ENCODE data around the gene P4HB. TPM values are rescaled to one million over a fixed set of nuclear protein-coding genes. Genes with fewer than 3 reads are reported as not detected.

P4HB gene
- polyA plus RNA-seq, 1 experiment: 122 TPM

DNA sequence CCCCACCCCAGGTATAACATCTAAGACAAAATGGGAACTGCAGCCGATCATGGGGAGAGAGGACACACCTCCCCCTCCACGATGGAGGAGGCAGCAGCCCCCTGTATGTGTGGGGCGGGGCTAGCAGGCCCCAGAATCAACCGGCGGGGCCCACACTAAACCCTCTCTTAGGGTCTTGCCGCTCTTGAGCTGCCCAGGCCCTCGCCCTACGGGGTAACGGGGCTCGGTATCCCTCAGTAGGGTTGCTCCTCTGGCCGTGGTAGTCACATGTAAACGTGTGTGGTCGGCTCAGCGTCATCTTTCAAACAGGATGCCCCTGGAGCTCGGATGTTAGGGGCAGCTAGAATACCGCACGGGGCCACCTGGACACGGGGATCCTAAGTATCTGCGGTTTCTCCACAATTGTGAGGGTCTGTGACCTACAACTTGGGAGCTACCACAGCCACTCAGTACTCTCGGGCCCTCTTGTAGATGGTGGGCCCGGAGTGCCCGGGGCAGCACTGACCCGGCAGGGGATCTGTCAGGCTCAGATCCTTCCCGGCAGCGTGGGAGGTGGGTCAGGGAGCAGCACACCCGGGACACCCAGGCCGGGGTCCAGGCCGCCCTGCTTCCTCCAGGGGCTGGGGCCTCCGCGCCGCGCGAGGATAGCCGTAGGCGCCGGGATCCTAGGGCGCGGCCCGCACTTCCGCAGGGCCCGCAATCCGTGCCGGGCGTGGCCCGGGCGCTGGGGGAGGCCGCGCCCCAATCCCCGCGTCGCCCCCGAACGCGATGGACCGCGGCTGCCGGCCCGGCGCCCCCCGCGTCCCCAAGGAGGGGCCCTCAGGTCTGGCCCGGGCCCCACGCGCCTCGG, 10.0 kb upstream of the P4HB start:
- ChIA-PET POLR2A (no interaction called here), CTCF (interaction anchor here (0.6 to 2.4 kb wide), 11 partner anchors 9 to 318 kb away, joined by 3 to 7 read pairs (median 5); partner anchors contain the start of genes FAAP100 and P4HB)
- no peaks in the 10 kb centered on the region for H3K27me3 ChIP-seq (ENCODE audit: control insufficient read depth, insufficient read depth, low read length)
- no peak for TF ChIP-seq CTCF (IDR thresholded peaks at IDR 0.05; ENCODE audit: insufficient read depth, low read depth, low read length)
- no peak for DNase-seq (ENCODE audit: low read depth)
- H3K36me3 ChIP-seq (ENCODE audit: control insufficient read depth, insufficient read depth, low read length): peaks cover 28% of the 10 kb centered on the region
- peak overlapping the region; percentile 55 for H3K4me3 ChIP-seq (ENCODE audit: low read depth, low read length)

- peaks cover 28% of the 10 kb centered on the region for H3K36me3 ChIP-seq (ENCODE audit: control insufficient read depth, insufficient read depth, low read length)
- TF ChIP-seq CTCF (IDR thresholded peaks at IDR 0.05; ENCODE audit: insufficient read depth, low read depth, low read length): peak; percentile 83
- DNase-seq (ENCODE audit: low read depth): no peak
- H3K4me3 ChIP-seq (ENCODE audit: low read depth, low read length): peak overlapping the region; percentile 55
- H3K27me3 ChIP-seq (ENCODE audit: control insufficient read depth, insufficient read depth, low read length): no peaks in the 10 kb centered on the region
- ChIA-PET CTCF (interaction anchor here (0.5 to 2.4 kb wide), 16 partner anchors 8 to 312 kb away, joined by 3 to 7 read pairs (median 4); partner anchors contain the start of gene P4HB), POLR2A (no interaction called here)
Measured at GRCh38 chr17:81869221-81870130, 9.1 kb upstream of the P4HB start.

DNA sequence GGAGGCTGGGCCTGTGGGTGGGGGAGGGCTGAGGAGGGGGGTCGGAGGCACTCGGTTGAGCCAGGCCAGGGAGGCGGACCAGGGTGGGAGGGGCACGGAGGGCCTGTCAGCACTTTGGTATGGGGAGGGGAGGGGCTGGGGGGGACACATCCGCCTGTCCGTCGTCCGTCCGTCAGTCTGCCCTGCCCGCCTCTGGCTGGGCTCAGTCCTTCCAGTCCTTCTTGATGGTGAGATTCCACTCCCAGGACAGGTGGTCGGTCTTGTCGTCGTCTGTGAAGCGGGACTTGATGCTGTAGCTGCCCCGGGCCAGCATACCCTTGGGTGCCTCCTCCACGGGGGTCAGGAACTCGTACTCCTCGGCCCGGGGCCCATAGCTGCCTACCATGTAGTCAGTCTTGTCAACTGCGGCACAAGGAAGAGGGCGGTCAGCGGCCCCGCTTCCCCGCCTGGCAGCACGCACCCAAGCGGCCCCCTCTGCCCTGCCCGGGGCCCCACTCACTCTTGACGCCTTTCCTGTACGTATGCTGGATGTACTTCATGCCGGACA, 8.4 kb upstream of the P4HB start:
- ChIA-PET CTCF (interaction anchor here (1.0 to 2.4 kb wide), 9 partner anchors 8 to 136 kb away, joined by 3 to 7 read pairs (median 5); partner anchors contain the start of gene P4HB), POLR2A (no interaction called here)
- H3K4me3 ChIP-seq (ENCODE audit: low read depth, low read length): peak overlapping the region; percentile 55
- H3K36me3 ChIP-seq (ENCODE audit: control insufficient read depth, insufficient read depth, low read length): peaks cover 27% of the 10 kb centered on the region
- no peak for DNase-seq (ENCODE audit: low read depth)
- no peaks in the 10 kb centered on the region for H3K27me3 ChIP-seq (ENCODE audit: control insufficient read depth, insufficient read depth, low read length)
- TF ChIP-seq CTCF (IDR thresholded peaks at IDR 0.05; ENCODE audit: insufficient read depth, low read depth, low read length): no peak

DNA sequence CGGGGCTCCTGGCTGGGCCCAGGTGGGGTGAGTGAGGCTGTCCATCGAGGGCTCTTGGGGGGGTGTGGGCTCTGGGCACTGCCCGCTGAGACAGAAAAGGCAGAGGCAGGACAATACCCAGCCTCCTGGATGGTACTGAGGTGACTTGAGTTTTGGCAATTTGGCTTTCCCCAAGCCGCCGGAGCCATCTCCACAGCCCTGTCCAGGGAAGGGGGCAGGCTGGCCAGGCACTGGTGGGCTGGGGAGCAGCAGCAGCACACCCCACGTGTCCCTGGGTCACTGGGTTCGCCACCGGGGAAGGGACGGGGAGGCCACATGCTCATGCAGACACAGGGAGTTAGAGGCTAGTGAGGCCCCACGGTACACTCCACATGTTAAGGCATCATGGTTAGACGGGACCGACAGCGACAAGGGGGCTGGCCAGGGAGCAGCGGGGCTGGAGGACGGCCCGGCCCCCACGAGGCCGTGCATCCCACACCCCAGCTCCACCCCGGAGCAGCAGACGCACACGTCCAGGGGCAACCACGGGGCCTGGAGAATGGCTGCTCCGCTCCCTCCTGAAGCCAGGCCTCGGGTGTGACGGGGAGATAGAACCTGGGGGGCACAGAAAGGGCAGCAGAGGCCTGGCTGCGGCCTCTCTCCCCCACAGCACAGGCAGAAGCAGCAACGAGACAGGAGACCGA, 7.8 kb upstream of the P4HB start:
- peaks cover 28% of the 10 kb centered on the region for H3K36me3 ChIP-seq (ENCODE audit: control insufficient read depth, insufficient read depth, low read length)

More for the DNA sequence above, 7.8 kb upstream of the P4HB start:
- no peaks in the 10 kb centered on the region for H3K27me3 ChIP-seq (ENCODE audit: control insufficient read depth, insufficient read depth, low read length)
- POLR2A ChIA-PET: no interaction called here
- no peak for TF ChIP-seq CTCF (IDR thresholded peaks at IDR 0.05; ENCODE audit: insufficient read depth, low read depth, low read length)
- H3K4me3 ChIP-seq (ENCODE audit: low read depth, low read length): no peak overlapping the region
- no peak for DNase-seq (ENCODE audit: low read depth)
- CTCF ChIA-PET: interaction anchor here (1.1 to 2.4 kb wide), 3 partner anchors 55 to 135 kb away, joined by 3 to 6 read pairs (median 3); no protein-coding TSS in a partner anchor
